HCT116 (cell line): Measurements from ENCODE around the gene SCN1B.

Source experiments
- CBX3 ChIP-seq: IDR thresholded peaks from 2 replicates; pipeline ENCODE4 v1.6.1; 2012; ENCODE audit warnings: low read depth
- CEBPB ChIP-seq: IDR thresholded peaks from 2 replicates; pipeline ENCODE4 v1.6.1; 2012; ENCODE audit warnings: low read depth
- CTCF ChIP-seq, 3 experiments: fragments of 200-600 bp in 1 of 3; sonication (generic) in 1 of 3; IDR thresholded peaks in 2 of 3; conservative IDR thresholded peaks in 1 of 3; 2 replicates each; pipeline ENCODE4 v1.5.1; 2012 to 2017; ENCODE audit warnings: low read depth in 2 of 3, low read length in 2 of 3, antibody characterized with exemption in 1 of 3, borderline replicate concordance in 1 of 3, control low read depth in 1 of 3, mild to moderate bottlenecking in 1 of 3, mixed read lengths in 1 of 3, mixed run types in 1 of 3, moderate library complexity in 1 of 3; ENCODE audit not compliant: insufficient read depth in 1 of 3
- EGR1 ChIP-seq: IDR thresholded peaks from 2 replicates; pipeline ENCODE4 v1.6.1; 2012; ENCODE audit warnings: low read depth
- ELF1 ChIP-seq: IDR thresholded peaks from 2 replicates; pipeline ENCODE4 v1.6.1; 2012; ENCODE audit warnings: low read depth, borderline replicate concordance
- EZH2 ChIP-seq: fragments of 200-600 bp; sonication (generic); IDR thresholded peaks from 2 replicates; pipeline ENCODE4 v1.6.1; 2017; ENCODE audit warnings: antibody characterized with exemption, mixed run types
- JUND ChIP-seq: IDR thresholded peaks from 2 replicates; pipeline ENCODE4 v1.6.1; 2012
- POLR2A ChIP-seq: IDR thresholded peaks from 2 replicates; pipeline ENCODE4 v1.7.0; 2011; ENCODE audit warnings: borderline replicate concordance; ENCODE audit not compliant: insufficient read depth, insufficient read length; ENCODE audit errors: extremely low read depth
- POLR2AphosphoS5 ChIP-seq: IDR thresholded peaks from 2 replicates; pipeline ENCODE4 v1.6.1; 2011; ENCODE audit warnings: mild to moderate bottlenecking, low read depth, low read length, moderate library complexity
- REST ChIP-seq: IDR thresholded peaks from 2 replicates; pipeline ENCODE4 v1.6.1; 2012; ENCODE audit warnings: low read depth
- SIN3A ChIP-seq: IDR thresholded peaks from 2 replicates; pipeline ENCODE4 v1.6.1; 2012; ENCODE audit warnings: low read depth
- SP1 ChIP-seq: IDR thresholded peaks from 2 replicates; pipeline ENCODE4 v1.6.1; 2012; ENCODE audit warnings: low read depth
- ZBTB33 ChIP-seq: IDR thresholded peaks from 2 replicates; pipeline ENCODE4 v1.6.1; 2011; ENCODE audit warnings: mild to moderate bottlenecking, low read length, moderate library complexity; ENCODE audit not compliant: insufficient replicate concordance; ENCODE audit errors: extremely low read depth
- ZNF274 ChIP-seq: fragments of 200-500 bp; sonication (Bioruptor generic); IDR thresholded peaks from 2 replicates; pipeline ENCODE4 v1.6.1; 2014; ENCODE audit warnings: mild to moderate bottlenecking, low read depth, low read length, inconsistent platforms

- TF ChIP-seq EZH2 (no peak), CTCF (IDR thresholded peaks at IDR 0.05 in 2 of 3, conservative IDR thresholded peaks at IDR 0.05 in 1 of 3; ENCODE audit: borderline replicate concordance in 1 of 3, insufficient read depth in 1 of 3, low read depth in 2 of 3, low read length in 2 of 3) (no peak), POLR2AphosphoS5 (no peak), ELF1 (no peak), CBX3 (no peak), ZNF274 (no peak), EGR1 (no peak), POLR2A (no peak), JUND (no peak), CEBPB (no peak), SP1 (no peak), REST (no peak), SIN3A (no peak), ZBTB33 (no peak)
Measured at GRCh38 chr19:35025969-35026368, 4.3 kb upstream of the SCN1B start.
